HG03103 (cell line): ENCODE measurements around the gene KCNIP1.

Source experiments
- ATAC-seq: cut with Tn5 transposase; IDR thresholded peaks from one replicate; pipeline ENCODE4 v1.9.1; 2021; ENCODE audit warnings: low read depth; ENCODE audit not compliant: unreplicated experiment

The KCNIP1 gene

DNA sequence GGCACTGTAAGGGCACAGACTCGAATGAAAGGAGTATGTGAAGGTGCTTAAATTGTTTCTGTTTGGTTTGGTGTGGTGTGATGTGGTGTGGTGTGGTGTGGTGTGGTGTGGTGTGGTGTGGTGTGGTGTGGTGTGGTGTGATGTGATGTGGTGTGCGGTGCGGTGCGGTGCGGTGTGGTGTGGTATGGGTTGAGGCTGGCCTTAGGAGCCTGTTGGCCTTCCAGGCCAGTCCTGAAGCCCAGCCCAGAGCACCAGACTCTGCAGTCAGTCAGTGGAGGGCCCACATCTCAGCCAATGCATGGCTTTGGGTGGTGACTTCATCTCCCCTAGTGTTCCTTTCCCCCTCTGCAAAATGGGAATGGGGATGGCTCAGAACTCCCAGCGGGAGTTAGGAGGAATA lies 85.8 kb downstream of the KCNIP1 start:
- no peak for ATAC-seq

DNA sequence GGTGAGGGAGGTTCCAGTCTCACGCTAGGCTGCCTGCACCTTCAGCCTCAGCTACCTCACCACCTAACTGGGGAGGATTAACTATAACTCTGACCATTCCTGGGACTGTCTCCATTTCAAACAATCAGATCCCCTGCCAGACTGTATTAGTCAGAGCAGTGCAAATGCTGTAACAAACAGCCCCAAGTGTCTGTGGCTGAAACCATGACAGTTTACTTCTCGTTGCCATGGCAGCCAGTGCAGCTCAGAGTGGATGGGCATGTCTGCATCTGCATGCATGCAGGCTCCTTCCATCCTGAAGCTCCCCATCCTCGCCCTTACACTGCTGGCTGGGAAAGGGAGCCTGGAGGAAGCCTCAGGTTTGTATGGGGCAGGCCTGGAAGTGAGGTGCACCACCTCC lies 86.7 kb downstream of the KCNIP1 start:
- ATAC-seq, result no peak

DNA sequence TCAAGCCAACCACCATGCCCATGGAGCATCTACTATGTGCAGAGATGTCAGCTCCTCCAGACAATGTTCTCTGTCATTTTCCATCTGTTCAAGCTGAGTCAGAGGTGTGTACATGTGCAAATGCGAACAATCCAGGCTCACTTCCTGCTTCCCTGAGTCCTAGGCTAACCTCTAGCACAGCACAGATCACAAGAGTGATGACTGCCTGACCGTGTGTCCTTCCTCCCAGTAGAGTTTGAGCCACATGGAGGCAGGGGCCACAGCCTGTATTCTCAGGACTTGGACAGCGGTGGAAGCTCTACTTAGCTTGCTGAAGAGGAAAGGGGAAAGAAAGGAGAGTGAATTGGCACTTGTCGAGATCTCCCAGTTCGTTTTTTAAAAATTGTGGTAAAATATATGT lies 87.2 kb downstream of the KCNIP1 start:
- no peak for ATAC-seq

DNA sequence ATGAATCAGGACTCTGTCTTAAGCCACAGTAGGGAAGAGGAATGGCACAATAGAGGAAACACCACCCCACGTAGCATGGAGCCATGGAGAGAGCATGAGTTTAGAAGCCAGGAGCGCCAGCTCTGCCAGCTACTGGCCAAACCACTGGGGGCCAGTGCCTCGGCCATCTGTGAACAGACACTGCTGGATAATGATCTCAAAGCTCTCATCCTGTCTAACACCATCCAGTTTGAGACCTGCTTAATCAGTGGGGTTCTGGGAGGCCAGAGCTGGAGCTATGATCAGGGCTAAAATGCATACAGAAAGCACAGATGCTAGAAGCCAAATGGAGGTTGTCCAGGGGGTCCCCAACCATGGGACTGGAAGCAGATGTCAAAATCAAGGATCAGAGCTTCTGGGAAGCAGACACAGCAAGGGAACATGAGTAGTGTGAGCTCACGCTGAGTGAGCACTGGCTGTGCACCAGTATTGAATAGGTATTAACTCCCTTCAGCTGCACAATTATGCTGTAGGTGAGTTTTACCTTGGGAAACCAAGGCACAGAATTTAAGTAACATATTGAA lies 92.7 kb downstream of the KCNIP1 start:
- ATAC-seq, result no peak

DNA sequence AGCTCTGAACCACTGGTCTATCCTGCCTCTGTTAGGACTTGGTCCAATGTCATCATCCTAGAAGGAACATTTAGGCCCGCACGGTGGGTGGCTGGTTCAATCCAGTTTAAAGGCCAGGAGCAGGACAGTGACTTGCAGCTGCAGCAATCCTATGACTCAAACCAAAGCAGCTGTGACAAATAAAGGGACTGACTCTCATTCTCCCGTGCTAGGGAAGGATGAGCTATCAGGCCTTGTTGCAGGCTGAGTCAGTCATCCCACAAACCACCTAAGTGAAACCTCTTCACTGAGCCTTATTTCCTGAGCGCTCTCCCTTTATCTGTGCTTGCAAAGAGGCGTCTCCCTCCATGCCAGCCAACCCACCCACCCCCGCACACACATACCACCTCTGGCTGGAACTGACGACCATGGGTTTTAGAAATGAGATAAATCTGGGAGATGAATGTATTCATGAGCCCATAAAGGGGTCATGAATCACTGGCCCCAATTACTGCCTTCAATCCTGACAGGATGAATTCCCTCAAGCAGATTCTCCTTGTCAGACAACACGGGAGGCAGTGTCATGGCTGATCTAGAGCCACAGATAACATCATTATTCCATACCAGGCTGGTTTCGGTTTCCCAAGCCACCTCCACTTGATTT lies 93.4 kb downstream of the KCNIP1 start:
- ATAC-seq, result no peak

DNA sequence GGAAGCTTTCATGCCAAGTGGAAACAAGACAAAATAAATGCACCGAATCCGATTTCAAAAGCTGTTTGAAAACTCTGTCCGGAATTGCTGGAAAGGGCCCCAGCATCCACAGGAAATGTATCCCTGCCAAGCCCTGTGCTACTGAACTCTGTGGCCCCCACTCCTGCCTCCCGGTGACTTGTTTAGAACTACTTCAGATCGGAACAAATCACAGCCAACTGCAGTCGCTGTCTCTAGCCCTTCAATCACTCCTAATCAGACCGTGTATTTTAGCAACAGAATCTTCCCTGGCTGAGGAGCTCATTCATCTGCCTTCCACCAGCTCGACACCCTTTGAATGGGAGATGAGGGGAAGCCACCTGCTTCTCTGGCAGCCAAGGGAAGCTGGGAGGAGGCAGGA lies 94.1 kb downstream of the KCNIP1 start:
- ATAC-seq, result no peak

DNA sequence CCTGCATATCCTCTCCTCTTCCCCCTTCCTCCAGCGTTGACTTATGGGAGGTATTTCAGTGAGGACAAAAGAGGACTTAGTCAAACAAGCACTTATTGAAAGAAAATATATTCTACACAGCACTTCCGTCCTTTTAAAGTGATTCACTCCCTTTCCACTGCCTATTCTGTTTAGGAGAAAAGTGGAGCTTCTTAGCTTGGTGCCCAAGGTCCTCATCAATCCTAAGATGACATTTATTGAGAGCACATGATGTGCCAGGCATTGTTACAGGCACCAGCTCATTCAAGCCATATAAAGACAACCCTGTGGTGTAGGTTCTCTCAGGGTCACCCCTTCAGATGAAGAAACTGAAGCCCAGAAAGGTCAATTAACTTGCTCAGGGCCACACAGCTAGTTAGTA lies 95.9 kb downstream of the KCNIP1 start:
- ATAC-seq, result no peak

DNA sequence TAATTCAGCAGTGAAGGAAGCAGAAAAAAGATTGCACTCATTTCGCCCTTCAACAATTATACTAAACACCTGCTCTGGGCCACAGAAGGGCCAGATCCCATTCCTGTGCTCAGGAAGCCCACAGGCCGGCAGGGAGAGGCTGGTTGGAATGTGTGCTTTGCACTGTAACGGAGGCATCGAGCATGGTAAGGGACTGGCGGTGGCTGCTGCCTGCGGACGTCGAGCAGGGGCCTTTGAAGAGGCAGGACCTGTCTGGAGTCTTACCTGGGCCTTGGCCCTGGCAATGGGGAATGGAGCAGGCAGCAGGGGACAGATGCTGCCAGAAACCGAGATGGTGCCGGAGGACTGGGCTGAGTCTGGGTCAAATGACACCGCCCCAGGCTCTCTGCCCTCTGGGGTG lies 97.8 kb downstream of the KCNIP1 start:
- no peak for ATAC-seq

DNA sequence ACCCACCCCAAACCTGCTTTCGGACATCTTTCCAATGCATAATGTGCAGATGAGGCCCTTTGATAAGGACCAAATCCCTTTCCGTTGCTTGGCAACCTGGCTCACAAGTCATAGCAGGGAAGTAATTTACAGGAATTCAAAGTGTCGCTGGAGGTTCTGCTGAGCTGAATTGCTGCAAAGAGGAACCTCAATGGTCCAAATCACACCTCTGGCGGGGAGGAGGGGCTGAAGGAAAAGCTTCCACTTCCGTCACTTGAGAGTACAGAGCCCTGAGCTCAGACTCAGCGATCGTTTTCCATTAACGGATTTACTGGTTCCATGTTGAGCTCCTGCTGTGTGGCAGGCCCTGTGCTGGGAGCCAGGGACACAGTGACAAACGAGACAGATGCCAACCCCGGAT lies 99.3 kb downstream of the KCNIP1 start:
- ATAC-seq, result no peak

DNA sequence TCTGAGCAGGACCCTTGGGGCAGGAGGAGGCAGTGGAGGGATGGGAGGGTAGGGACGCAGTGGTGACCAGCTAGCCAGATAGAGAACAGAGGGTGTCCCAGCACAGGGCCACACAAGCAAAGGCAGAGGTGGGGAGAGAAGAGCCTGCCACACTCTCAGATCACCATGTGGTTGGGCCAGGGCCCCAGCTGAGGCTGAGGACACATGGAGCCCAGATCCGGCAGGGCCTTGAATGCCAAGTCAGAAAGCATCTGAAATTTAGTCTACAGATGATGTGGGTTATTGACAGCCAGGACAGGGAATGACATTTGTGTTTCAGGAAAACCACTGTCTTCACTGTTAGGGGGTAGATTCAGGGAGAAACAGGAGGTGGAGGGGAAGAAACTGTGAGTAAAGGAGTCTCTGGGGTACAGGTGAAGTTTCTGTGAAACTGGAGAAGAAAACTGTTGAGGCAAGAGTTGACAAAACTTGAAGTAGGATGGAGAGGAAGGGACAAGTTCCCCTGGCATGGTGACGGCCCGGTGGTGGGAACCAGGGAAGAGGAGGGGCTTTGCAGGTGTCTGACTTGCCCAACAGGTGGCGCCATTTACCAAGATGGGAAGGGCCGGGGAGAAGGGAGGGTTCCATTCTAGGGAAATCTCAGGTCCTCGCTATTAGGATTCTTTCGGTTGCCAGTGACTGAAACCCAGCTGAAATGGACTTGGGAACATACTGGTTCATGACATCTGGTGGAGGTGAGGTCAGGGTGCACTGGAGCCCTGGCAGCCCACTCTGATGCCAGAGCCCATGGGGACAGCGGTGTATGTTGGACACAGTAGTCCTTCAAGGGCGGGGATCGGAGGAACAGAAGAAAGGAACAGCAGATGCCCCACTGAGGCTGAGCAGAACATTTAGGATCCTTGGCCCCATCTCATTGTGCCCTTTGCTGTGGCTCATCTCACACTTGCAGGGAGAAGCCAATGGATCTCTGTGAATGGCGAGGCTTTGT lies 100.1 kb downstream of the KCNIP1 start:
- ATAC-seq, result peak; percentile 65

DNA sequence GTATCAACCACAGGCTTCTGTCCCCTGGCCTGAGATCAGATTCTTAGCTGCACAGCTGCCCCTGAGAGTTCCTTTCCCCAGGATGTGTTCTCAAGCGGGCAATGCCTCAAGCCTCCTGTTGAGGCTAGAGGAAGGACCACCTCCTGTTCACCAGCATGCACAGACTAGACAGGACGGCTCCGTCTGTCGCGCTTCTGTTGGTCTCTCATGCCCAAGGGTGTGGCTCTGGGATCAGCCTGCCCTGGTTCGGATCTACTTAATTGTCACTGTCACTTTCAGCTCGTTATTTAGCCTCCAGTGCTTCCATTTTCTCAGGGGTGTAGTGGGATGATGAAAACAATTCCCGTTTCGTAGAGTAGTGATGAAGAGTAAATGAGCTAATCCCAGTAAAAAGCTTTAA lies 103.1 kb downstream of the KCNIP1 start:
- no peak for ATAC-seq

DNA sequence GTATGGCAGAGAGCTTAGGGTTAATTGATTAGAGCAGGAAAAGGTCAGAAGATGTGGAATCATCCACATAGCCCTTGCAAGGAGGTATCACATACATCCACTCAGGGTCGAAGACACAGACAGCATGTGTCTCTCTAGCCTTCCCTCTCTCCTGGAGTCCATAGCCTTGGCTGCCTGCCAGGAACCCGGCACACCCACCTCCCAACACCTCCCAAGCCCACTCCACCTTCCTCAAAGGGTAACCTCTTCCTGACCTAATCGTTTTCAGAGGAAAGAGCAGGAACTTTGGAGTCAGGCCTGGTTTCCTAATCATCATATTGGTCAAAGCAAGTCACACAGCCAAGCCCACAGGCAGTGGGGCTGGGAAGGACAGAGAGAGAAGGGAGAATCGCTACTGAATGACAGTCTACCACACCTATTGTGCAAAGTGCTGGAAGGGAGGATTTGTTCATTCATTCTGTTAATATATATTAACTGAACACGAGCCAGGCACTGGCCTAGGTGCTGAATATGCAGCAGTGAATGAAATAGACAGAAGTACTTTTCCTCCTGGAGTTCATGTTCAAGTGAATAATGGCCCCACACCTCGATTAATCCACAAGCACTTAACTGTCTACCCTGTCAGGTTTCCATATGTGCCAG lies 107.8 kb downstream of the KCNIP1 start:
- ATAC-seq, result no peak

DNA sequence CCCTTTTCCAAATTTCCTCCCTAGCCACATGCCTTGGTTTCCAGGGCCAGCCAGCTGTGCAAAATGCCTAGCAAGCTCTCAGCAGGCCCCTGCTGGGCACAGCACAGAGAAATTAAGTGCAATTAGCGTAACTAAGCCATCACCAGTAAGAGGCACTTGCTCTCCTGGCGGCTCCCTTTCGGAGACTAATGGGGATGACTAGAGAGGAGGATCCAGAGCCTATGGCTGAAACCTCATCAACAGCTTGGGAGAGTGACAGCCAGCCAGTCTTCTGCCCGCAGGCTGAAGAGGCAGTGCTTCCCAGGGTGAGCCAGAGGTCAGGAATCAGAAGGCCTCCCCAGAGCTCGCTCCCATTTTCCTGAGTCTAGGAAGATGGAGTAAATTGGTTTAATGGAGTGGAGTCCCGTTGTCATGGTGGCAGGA lies 108.4 kb downstream of the KCNIP1 start:
- no peak for ATAC-seq

DNA sequence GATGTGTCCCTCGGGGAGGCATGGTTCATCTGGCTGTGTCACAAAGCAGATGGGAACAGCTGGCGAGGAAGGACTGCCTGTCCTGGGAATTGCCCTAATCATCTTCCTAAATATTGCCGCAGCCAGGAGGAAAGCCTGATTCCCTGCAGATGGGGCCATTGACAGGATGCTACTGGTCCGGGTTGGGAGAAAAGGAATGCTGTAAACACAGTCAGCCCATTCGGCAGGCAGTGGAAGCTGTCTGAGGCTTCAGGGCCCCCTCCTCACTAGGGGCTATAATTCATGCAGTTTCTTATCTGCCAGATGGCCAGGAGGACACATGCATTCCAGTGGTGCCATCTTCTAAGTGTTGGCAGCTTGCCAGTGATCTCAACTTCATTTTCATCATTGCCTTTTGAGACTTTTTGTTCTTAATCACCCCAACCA lies 110.3 kb downstream of the KCNIP1 start:
- no peak for ATAC-seq

DNA sequence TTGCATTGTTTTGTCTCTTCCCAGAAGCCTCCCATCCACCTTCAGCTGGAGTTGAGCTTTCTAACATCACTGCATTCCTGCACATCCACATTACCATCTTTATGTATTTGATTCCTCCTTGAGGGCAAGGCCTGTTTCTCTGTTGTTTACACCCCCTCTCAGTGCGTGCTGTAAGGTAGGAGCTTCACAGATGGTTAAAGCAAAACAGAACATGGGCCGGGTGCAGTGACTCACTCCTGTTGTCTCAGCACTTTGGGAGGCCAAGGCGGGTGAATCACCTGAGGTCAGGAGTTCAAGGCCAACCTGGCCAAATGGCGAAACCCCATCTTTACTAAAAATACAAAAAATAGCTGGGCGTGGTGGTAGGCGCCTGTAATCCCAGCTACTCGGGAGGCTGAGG lies 110.9 kb downstream of the KCNIP1 start:
- ATAC-seq, result no peak

DNA sequence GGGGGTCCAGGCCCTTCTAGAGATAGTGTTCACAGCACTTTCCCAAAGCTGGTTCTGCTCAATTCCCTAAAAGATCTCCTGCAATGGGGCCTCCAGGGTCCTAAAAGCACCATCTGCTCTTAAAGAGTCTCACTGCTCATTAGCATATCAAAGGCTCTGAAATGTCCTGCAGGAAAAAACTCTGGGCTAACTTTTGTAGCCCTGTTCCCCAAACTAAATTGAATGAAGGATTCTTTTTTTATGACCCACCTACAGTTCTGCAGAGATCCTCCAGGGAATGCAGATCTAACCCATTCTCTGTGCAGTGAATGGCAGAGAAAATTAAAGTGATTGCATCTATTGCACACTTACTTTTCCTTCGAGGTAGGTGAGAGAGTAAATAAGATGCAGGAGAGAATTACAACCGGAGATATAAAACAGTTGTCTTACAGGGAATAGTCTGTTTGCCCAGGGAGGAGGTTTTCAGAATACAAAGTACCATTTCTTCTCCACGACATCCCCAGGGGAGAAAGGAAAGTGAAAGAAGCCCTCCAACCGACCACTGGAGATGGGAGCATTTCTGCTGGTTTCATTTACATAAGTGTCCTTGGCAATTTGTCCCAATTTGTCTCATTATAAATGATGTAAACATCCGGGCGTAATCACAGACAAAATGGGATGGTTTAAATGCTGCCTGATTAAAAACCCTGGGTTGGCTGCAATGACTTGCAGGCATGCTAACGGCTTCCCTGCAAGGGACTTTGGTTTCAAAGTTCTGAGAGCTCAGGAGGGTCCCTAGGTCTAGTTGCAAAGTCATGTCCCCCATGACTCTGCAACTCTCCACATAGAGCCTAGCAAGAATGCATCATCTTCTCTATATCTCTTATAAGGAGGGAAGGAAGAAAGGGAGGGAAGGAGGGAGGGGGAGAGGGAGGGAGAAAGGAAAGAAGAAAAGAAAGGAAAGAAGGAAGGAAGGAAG lies 114.0 kb downstream of the KCNIP1 start:
- no peak for ATAC-seq

DNA sequence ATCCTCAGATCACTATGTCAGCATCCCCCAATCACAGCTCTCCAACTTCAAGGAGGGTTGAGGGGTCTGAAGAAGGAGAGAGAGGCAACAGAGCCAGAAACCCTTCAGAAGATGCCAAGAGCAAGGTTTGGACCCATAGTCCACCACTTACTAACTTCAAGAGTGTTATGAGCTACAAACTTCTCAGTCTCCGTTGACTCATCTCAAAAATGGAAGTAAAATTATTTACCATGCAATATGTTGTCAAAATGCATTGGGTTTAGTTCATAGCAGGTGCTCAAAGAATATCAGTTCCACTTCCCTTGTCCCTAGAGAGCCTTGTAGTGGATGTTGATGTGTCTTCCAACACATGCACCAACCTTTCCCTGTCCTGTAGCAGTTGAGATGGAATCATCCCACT lies 116.0 kb downstream of the KCNIP1 start:
- ATAC-seq, result no peak

DNA sequence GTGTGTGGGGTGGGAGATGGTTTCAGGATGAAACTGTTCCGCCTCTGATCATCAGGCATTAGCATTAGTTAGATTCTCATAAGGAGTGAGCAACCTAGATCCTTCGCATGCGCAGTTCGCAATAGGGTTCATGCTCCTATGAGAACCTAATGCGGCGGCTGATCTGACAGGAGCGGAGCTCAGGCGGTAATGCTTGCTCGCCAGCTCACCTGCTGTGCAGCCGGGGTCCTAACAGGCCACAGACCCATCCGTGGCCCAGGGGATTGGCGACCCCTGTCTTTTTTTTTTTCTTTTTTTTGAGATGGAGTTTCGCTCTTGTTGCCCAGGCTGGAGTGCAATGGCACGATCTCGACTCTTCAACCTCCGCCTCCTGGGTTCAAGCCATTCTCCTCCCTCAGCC lies 119.1 kb downstream of the KCNIP1 start:
- no peak for ATAC-seq

DNA sequence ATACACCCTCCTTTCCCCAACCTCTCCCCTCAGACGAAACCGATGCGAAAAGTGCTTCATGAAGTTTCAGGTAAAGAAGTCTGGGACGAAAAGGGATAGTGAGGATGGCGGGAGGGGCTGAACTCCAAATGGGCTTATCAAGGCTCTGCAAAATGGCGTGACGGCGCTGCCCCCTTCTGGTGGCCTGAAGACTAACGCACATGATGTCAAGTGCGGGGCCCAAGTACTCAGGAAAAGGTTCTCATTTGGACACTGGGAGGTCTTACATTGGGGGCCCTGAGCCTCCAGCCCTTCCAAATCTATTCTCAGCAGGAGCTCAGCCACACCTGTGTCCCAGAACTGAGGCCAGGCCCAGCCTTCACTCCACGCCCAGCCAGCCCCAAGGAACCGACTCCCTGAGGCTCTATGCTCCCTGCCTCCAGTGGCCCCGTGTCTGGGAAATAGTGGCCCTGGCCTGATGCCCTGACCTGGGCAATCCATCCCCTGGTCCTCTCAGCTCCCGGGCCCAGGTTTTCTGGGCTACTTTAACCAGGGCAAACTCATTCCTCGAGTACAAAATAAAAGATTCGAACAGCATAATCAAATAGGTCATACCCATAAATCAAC lies 119.9 kb downstream of the KCNIP1 start:
- peak; percentile 57 for ATAC-seq
